ENCODE measurements around the gene ANO1. TPM values are rescaled to one million over a fixed set of nuclear protein-coding genes. Genes with fewer than 3 reads are reported as not detected.

ANO1 gene
- total RNA-seq, 4 donors from 2014 or later = 5.1 to 17.5 (median 14.5) TPM

DNA sequence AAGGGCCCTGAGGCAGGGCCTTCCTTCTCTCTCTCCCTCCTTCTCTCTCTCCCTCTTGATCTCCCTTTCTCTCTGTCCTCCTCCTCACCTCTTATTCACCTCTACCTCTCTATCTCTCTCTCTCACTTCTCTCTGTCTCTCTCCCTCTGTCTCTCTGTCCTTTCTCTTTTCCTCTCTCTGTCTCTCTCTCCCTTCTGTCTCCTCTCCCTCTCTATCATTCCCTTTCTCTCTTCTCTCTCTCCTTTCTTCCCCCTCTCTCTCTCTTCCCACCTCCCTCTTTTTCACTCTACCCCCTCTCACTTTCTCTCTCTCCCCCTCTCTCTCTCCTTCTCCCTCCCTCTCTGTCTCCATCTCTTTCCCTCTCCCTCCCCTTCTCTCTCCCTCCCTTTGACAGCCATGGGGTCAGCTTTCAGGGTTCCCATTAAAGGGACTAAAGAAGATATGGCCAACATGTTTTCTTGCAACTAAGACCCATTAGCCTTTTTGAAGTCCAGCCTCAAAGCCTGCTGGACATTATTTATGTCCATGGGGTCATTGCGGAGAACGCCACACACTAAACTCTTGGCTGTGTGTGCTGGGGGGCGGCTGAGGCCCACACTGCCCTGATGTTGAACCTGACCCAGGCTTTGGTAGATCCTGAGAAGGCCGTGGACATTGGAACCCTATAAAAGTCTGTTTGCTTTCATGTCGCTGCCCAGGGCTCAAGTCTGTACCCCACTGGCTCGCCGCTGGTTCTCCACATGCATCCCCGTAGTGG is 15.0 kb downstream of the ANO1 start:
- H3K4me1 ChIP-seq = peaks cover 0 to 22% (median 2%) of the 10 kb centered on the region in 3 donors
- peaks cover 0 to 10% (median 0%) of the 10 kb centered on the region in 4 donors for H3K27me3 ChIP-seq
- no peak for TF ChIP-seq POLR2A (IDR thresholded peaks at IDR 0.05)
- TF ChIP-seq, protein P1, sequence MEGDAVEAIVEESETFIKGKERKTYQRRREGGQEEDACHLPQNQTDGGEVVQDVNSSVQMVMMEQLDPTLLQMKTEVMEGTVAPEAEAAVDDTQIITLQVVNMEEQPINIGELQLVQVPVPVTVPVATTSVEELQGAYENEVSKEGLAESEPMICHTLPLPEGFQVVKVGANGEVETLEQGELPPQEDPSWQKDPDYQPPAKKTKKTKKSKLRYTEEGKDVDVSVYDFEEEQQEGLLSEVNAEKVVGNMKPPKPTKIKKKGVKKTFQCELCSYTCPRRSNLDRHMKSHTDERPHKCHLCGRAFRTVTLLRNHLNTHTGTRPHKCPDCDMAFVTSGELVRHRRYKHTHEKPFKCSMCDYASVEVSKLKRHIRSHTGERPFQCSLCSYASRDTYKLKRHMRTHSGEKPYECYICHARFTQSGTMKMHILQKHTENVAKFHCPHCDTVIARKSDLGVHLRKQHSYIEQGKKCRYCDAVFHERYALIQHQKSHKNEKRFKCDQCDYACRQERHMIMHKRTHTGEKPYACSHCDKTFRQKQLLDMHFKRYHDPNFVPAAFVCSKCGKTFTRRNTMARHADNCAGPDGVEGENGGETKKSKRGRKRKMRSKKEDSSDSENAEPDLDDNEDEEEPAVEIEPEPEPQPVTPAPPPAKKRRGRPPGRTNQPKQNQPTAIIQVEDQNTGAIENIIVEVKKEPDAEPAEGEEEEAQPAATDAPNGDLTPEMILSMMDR (IDR thresholded peaks at IDR 0.05) = no peak
- no peak overlapping the region for H3K4me3 ChIP-seq
- intact Hi-C loops (cut with DNase I) = no loop called here
- H3K9me3 ChIP-seq = no peaks in the 10 kb centered on the region
- H3K27ac ChIP-seq = no peak overlapping the region
- no peak for DNase-seq
- WGBS, 2 donors = 60 to 86% methylated on average over 2 to 4 of the region's 8 CpGs
- H3K36me3 ChIP-seq = no peaks in the 10 kb centered on the region

GRCh38 chr11:70095541-70096252 is 17.6 kb downstream of the ANO1 start:
- WGBS, 2 donors = 54 to 75% methylated on average over 12 to 13 of the region's 13 CpGs
- DNase-seq = no peak
- intact Hi-C loops (cut with DNase I) = no loop called here

GRCh38 chr11:70097783-70098563 is 19.9 kb downstream of the ANO1 start:
- intact Hi-C loops (cut with DNase I) = no loop called here
- TF ChIP-seq, protein P1 (IDR thresholded peaks at IDR 0.05) = no peak
- TF ChIP-seq POLR2A (IDR thresholded peaks at IDR 0.05) = no peak
- Histone ChIP-seq H3K27ac (no peak overlapping the region), H3K4me3 (no peak overlapping the region), H3K4me1 (no peaks in the 10 kb centered on the region), H3K9me3 (no peaks in the 10 kb centered on the region), H3K36me3 (no peaks in the 10 kb centered on the region), H3K27me3 (peaks cover 0 to 5% (median 0%) of the 10 kb centered on the region in 4 donors)
- DNase-seq = no peak
- 89% methylated on average over 4 of the region's 23 CpGs; no CpG with 5 or more reads in 1 of the 2 donors for WGBS, 2 donors

More at GRCh38 chr11:70095541-70096252, 17.6 kb downstream of the ANO1 start:
- no peaks in the 10 kb centered on the region for H3K36me3 ChIP-seq
- H3K27me3 ChIP-seq = peaks cover 0 to 11% (median 0%) of the 10 kb centered on the region in 4 donors
- TF ChIP-seq, protein P1 (IDR thresholded peaks at IDR 0.05) = no peak
- no peak for TF ChIP-seq POLR2A (IDR thresholded peaks at IDR 0.05)
- H3K27ac ChIP-seq = no peak overlapping the region
- no peak overlapping the region for H3K4me3 ChIP-seq
- H3K9me3 ChIP-seq = no peaks in the 10 kb centered on the region
- peaks cover 0 to 12% (median 0%) of the 10 kb centered on the region in 3 donors for H3K4me1 ChIP-seq

DNA sequence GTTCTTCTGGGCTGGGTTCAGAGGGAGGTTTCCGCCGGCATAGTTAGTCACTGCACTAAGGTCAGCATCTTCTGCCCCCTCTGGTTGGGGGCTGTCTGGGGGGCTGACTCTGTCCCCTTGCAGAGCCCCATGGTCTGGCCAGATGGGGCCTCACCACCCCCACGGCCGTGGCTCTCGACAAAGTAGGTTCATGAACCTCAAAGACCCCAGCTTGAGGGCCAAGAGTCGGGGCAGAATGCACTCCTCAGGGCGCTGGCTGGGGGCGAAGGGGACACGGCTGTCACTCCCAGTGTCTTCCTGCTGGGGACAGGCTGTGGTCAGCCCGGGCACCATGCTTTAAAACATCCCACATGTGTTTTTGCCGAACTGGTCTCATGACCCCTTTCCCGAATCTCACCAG is 20.8 kb downstream of the ANO1 start:
- H3K27me3 ChIP-seq = peaks cover 0 to 9% (median 0%) of the 10 kb centered on the region in 4 donors
- intact Hi-C loops (cut with DNase I) = no loop called here
- no peaks in the 10 kb centered on the region for H3K36me3 ChIP-seq
- no peak for DNase-seq
- WGBS, 2 donors = 66 to 74% methylated on average over 2 to 3 of the region's 12 CpGs
- peak overlapping the region in 1 of 4 donors; percentile 3 for H3K27ac ChIP-seq
- H3K9me3 ChIP-seq = no peaks in the 10 kb centered on the region
- H3K4me3 ChIP-seq = no peak overlapping the region
- no peak for TF ChIP-seq POLR2A (IDR thresholded peaks at IDR 0.05)
- TF ChIP-seq, protein P1 (IDR thresholded peaks at IDR 0.05) = no peak
- H3K4me1 ChIP-seq = no peaks in the 10 kb centered on the region
